WTC11 (cell line): ENCODE results near the gene SMIM5. TPM values are rescaled to one million over a fixed set of nuclear protein-coding genes. Genes with fewer than 3 reads are reported as not detected.

Experiments used
- ATAC-seq: fragments of 200-7000 bp; cut with Tn5 transposase; 2 replicates; pipeline ENCODE4 v1.10.0; 2021; ENCODE audit warnings: mild to moderate bottlenecking, moderate library complexity
- CTCF ChIA-PET: fragments of 300-600 bp; sonication (Branson Sonifier 250); formaldehyde crosslinking; loops from one replicate; lab custom pipeline; 2021; ENCODE audit warnings: antibody characterized with exemption; lab: Charles Lee
- POLR2A ChIA-PET: fragments of 350-600 bp; sonication (Branson Sonifier 250); formaldehyde crosslinking; loops from one replicate; lab custom pipeline; 2021; ENCODE audit warnings: antibody characterized with exemption; lab: Charles Lee
- DNase-seq: peaks from one replicate; pipeline ENCODE4 v3.0.0; 2021; ENCODE audit warnings: low spot score
- H3K27ac Mint-ChIP-seq: 2 replicates; pipeline ENCODE4 v1.8.0; 2021; ENCODE audit warnings: mixed read lengths
- H3K27me3 Mint-ChIP-seq: 2 replicates; pipeline ENCODE4 v1.8.0; 2021; ENCODE audit warnings: low read depth, mild to moderate bottlenecking, moderate library complexity, mixed read lengths
- H3K36me3 Mint-ChIP-seq: 2 replicates; pipeline ENCODE4 v1.8.0; 2021; ENCODE audit warnings: mixed read lengths
- H3K4me1 Mint-ChIP-seq: 2 replicates; pipeline ENCODE4 v1.8.0; 2022; ENCODE audit warnings: mixed read lengths
- H3K4me3 Mint-ChIP-seq: 2 replicates; pipeline ENCODE4 v1.8.0; 2021; ENCODE audit warnings: mild to moderate bottlenecking, moderate library complexity, mixed read lengths
- H3K9me3 Mint-ChIP-seq: 2 replicates; pipeline ENCODE4 v1.8.0; 2021; ENCODE audit warnings: mixed read lengths
- ARID4B ChIP-seq: sonication (generic); formaldehyde crosslinking; IDR thresholded peaks from 2 replicates; pipeline ENCODE4 v1.8.0; 2023; ENCODE audit warnings: missing genetic modification reagents, mild to moderate bottlenecking, borderline replicate concordance
- ATF2 ChIP-seq: sonication (generic); formaldehyde crosslinking; IDR thresholded peaks from 2 replicates; pipeline ENCODE4 v1.8.1; 2022; ENCODE audit warnings: low read depth, missing genetic modification reagents, borderline replicate concordance
- ATF3 ChIP-seq: sonication (generic); formaldehyde crosslinking; conservative IDR thresholded peaks from 2 replicates; pipeline ENCODE4 v1.8.1; 2022; ENCODE audit warnings: mild to moderate bottlenecking, missing genetic modification reagents
- CBFB ChIP-seq: sonication (generic); formaldehyde crosslinking; IDR thresholded peaks from 2 replicates; pipeline ENCODE4 v1.8.1; 2022; ENCODE audit warnings: mild to moderate bottlenecking, low read depth, missing genetic modification reagents
- ELF4 ChIP-seq: sonication (generic); formaldehyde crosslinking; IDR thresholded peaks from 2 replicates; pipeline ENCODE4 v1.8.1; 2022; ENCODE audit warnings: low read depth, mild to moderate bottlenecking, moderate library complexity, missing genetic modification reagents
- ESRRA ChIP-seq: sonication (generic); formaldehyde crosslinking; IDR thresholded peaks from 2 replicates; pipeline ENCODE4 v1.8.1; 2022; ENCODE audit warnings: mild to moderate bottlenecking, missing genetic modification reagents, borderline replicate concordance
- GABPB1 ChIP-seq: sonication (generic); formaldehyde crosslinking; IDR thresholded peaks from 2 replicates; pipeline ENCODE4 v1.8.1; 2023; ENCODE audit warnings: mild to moderate bottlenecking, missing genetic modification reagents
- HMGA2 ChIP-seq: fragments of 250-450 bp; sonication (Bioruptor Pico); IDR thresholded peaks from 2 replicates; pipeline ENCODE4 v1.4.0; 2021; ENCODE audit warnings: mild to moderate bottlenecking, moderate library complexity
- IRF1 ChIP-seq: sonication (generic); formaldehyde crosslinking; IDR thresholded peaks from 2 replicates; pipeline ENCODE4 v1.8.0; 2023; ENCODE audit warnings: missing genetic modification reagents
- JUN ChIP-seq: sonication (generic); formaldehyde crosslinking; IDR thresholded peaks from 2 replicates; pipeline ENCODE4 v1.8.0; 2023; ENCODE audit warnings: mild to moderate bottlenecking, missing genetic modification reagents
- MAX ChIP-seq: sonication (generic); formaldehyde crosslinking; IDR thresholded peaks from 2 replicates; pipeline ENCODE4 v1.8.0; 2022; ENCODE audit warnings: mild to moderate bottlenecking, missing genetic modification reagents
- NFE2L1 ChIP-seq: sonication (generic); formaldehyde crosslinking; IDR thresholded peaks from 2 replicates; pipeline ENCODE4 v1.8.1; 2023; ENCODE audit warnings: missing genetic modification reagents
- NFYB ChIP-seq: sonication (generic); formaldehyde crosslinking; conservative IDR thresholded peaks from 2 replicates; pipeline ENCODE4 v1.8.0; 2022; ENCODE audit warnings: low read depth, missing genetic modification reagents
- NR2C2 ChIP-seq: sonication (generic); formaldehyde crosslinking; IDR thresholded peaks from 2 replicates; pipeline ENCODE4 v1.8.0; 2022; ENCODE audit warnings: mild to moderate bottlenecking, missing genetic modification reagents
- OVOL2 ChIP-seq: fragments of 250-450 bp; sonication (Bioruptor Pico); IDR thresholded peaks from 2 replicates; pipeline ENCODE4 v1.9.0; 2021; ENCODE audit warnings: mild to moderate bottlenecking, borderline replicate concordance
- PREB ChIP-seq: sonication (generic); formaldehyde crosslinking; IDR thresholded peaks from 2 replicates; pipeline ENCODE4 v1.8.1; 2022; ENCODE audit warnings: mild to moderate bottlenecking, missing genetic modification reagents, moderate library complexity, borderline replicate concordance
- SMAD4 ChIP-seq: sonication (generic); formaldehyde crosslinking; IDR thresholded peaks from 2 replicates; pipeline ENCODE4 v1.8.0; 2022; ENCODE audit warnings: mild to moderate bottlenecking, missing genetic modification reagents
- SOX15 ChIP-seq: fragments of 250-450 bp; sonication (Bioruptor Pico); IDR thresholded peaks from 2 replicates; pipeline ENCODE4 v1.9.0; 2021; ENCODE audit warnings: mild to moderate bottlenecking
- TEAD4 ChIP-seq: sonication (generic); formaldehyde crosslinking; IDR thresholded peaks from 2 replicates; pipeline ENCODE4 v1.8.0; 2022; ENCODE audit warnings: mild to moderate bottlenecking, missing genetic modification reagents
- ZMAT4 ChIP-seq: fragments of 250-450 bp; sonication (Bioruptor Pico); IDR thresholded peaks from 2 replicates; pipeline ENCODE4 v1.9.0; 2021; ENCODE audit warnings: mild to moderate bottlenecking
- ZNF121 ChIP-seq: sonication (generic); formaldehyde crosslinking; IDR thresholded peaks from 2 replicates; pipeline ENCODE4 v1.8.0; 2023; ENCODE audit warnings: missing genetic modification reagents
- ZNF232 ChIP-seq: sonication (generic); formaldehyde crosslinking; IDR thresholded peaks from 2 replicates; pipeline ENCODE4 v1.8.0; 2022; ENCODE audit warnings: mild to moderate bottlenecking, missing genetic modification reagents
- total RNA-seq: library from RNA; stranded (reverse); gene quantifications from 3 replicates; pipeline ENCODE4 v1.2.3, GENCODE V29; 2021

Gene SMIM5
- total RNA-seq, 1 experiment from 2014 or later = not detected

- Mint-ChIP-seq H3K4me1 (peaks cover 18% of the 10 kb centered on the region), H3K4me3 (no peak overlapping the region), H3K27ac (no peak overlapping the region), H3K36me3 (no peaks in the 10 kb centered on the region; the same call in 1 of the 2 replicates), H3K9me3 (no peaks in the 10 kb centered on the region), H3K27me3 (no peaks in the 10 kb centered on the region)
- no peak for DNase-seq
- POLR2A ChIA-PET = interaction anchor here (1.0 kb wide), 1 partner anchor 8 kb away, joined by 4 read pairs; no protein-coding TSS in a partner anchor
- TF ChIP-seq ESRRA (CRISPR knock-in tag) (no peak), ARID4B (CRISPR knock-in tag) (no peak), JUN (no peak), ELF4 (CRISPR knock-in tag) (no peak), ZMAT4 (CRISPR knock-in tag) (no peak), ATF3 (CRISPR knock-in tag) (no peak), ATF2 (CRISPR knock-in tag) (no peak)
- TF ChIP-seq, all 79 proteins: peak for 0
- ATAC-seq = no peak
- CTCF ChIA-PET = interaction anchor here (0.9 to 22.8 kb wide), 5 partner anchors 9 to 41 kb away, joined by 3 to 456 read pairs (median 34); partner anchors contain the start of gene SMIM5
These were observed 9.0 kb downstream of the SMIM5 start for GRCh38 chr17:75642182-75642783.

GRCh38 chr17:75642784-75643642, 9.8 kb downstream of the SMIM5 start:
- CTCF ChIA-PET = interaction anchor here (0.6 to 22.8 kb wide), 10 partner anchors 10 to 112 kb away, joined by 3 to 456 read pairs (median 8); partner anchors contain the start of gene SMIM5
- no peaks in the 10 kb centered on the region for H3K27me3 Mint-ChIP-seq
- H3K9me3 Mint-ChIP-seq = no peaks in the 10 kb centered on the region
- ATAC-seq (peak; percentile 86), DNase-seq (peak; percentile 59)
- POLR2A ChIA-PET = interaction anchor here (0.9 to 1.0 kb wide), 2 partner anchors 9 to 137 kb away, joined by 3 to 4 read pairs; no protein-coding TSS in a partner anchor
- H3K36me3 Mint-ChIP-seq = no peaks in the 10 kb centered on the region; the same call in 1 of the 2 replicates
- H3K4me1 Mint-ChIP-seq = peaks cover 18% of the 10 kb centered on the region
- H3K4me3 Mint-ChIP-seq = no peak overlapping the region
- H3K27ac Mint-ChIP-seq = peak overlapping the region; percentile 80
- no peak for TF ChIP-seq ZNF232 (CRISPR knock-in tag)
- no peak for TF ChIP-seq SMAD4 (CRISPR knock-in tag)
- TF ChIP-seq PREB = no peak
- no peak for TF ChIP-seq TEAD4 (CRISPR knock-in tag)
- TF ChIP-seq ATF2 (CRISPR knock-in tag) = no peak
- TF ChIP-seq OVOL2 = no peak
- TF ChIP-seq NR2C2 (CRISPR knock-in tag) = no peak
- no peak for TF ChIP-seq IRF1 (CRISPR knock-in tag)
- no peak for TF ChIP-seq SOX15 (CRISPR knock-in tag)
- no peak for TF ChIP-seq GABPB1
- no peak for TF ChIP-seq HMGA2 (CRISPR knock-in tag)
- TF ChIP-seq NFYB (CRISPR knock-in tag) = no peak
- TF ChIP-seq NFE2L1 = no peak
- no peak for TF ChIP-seq MAX (CRISPR knock-in tag)
- TF ChIP-seq CBFB = no peak
- TF ChIP-seq ZNF121 (CRISPR knock-in tag) = no peak
